ENCODE measurements around the gene SMOC1.
A peak's percentile ranks its signal among the peaks of the same experiment; 100 is the strongest.

Gene SMOC1

GRCh38 chr14:69841656-69842055 lies 37.6 kb upstream of the SMOC1 start:
- peaks cover 23 to 40% of the 10 kb centered on the region in 2 donors for H3K4me1 ChIP-seq (ENCODE audit: control insufficient read depth in 2 of 2, insufficient read depth in 1 of 2, low read depth in 1 of 2, low read length in 2 of 2)
- H4K8ac ChIP-seq (ENCODE audit: low read depth, low read length) = no peak overlapping the region
- no peaks in the 10 kb centered on the region for H3K9me3 ChIP-seq (replicated peaks in 1 of 2; ENCODE audit: control insufficient read depth in 2 of 2, insufficient read depth in 1 of 2, low read depth in 1 of 2, low read length in 2 of 2)
- H3K27me3 ChIP-seq (ENCODE audit: control insufficient read depth in 3 of 3, insufficient read depth in 3 of 3, low read depth in 1 of 3, low read length in 3 of 3) = peaks cover 0 to 2% (median 0%) of the 10 kb centered on the region in 3 experiments
- no peak overlapping the region for H3K4me3 ChIP-seq (ENCODE audit: low read length in 2 of 2)
- H2BK12ac ChIP-seq (ENCODE audit: low read length) = no peak overlapping the region
- no peak overlapping the region for H3K9ac ChIP-seq (ENCODE audit: low read depth, low read length, poor library complexity)
- H3K14ac ChIP-seq (ENCODE audit: low read length) = no peak overlapping the region
- H2AK5ac ChIP-seq (ENCODE audit: low read depth, low read length) = peak overlapping the region; percentile 49
- peak overlapping the region; percentile 62 for H2AFZ ChIP-seq (ENCODE audit: low read length)
- no peak overlapping the region for H4K91ac ChIP-seq (ENCODE audit: low read depth, low read length, poor library complexity)
- no peak overlapping the region for H2BK120ac ChIP-seq (ENCODE audit: low read depth, low read length)
- no CpG with 5 or more reads among the region's 5 CpGs for WGBS, 2 donors (ENCODE audit: extremely low coverage in 2 of 2, insufficient read length in 2 of 2, insufficient replicate concordance in 1 of 2)
- peak overlapping the region; percentile 62 for H3K18ac ChIP-seq (ENCODE audit: low read length)
- H2BK5ac ChIP-seq (ENCODE audit: low read length) = peak overlapping the region; percentile 17
- H3K4ac ChIP-seq (ENCODE audit: low read length) = no peak overlapping the region
- peak overlapping the region; percentile 98 for H3K27ac ChIP-seq (replicated peaks; ENCODE audit: low read length)
- DNase-seq (ENCODE audit: low spot score) = no peak
- no peaks in the 10 kb centered on the region for H3K36me3 ChIP-seq (replicated peaks in 1 of 2; ENCODE audit: control insufficient read depth in 2 of 2, insufficient read depth in 2 of 2, low read length in 2 of 2)
- H3K4me2 ChIP-seq (ENCODE audit: insufficient read depth, low read length, poor library complexity, severe bottlenecking) = no peak overlapping the region
- H2BK15ac ChIP-seq (ENCODE audit: low read length) = no peak overlapping the region
- H3K79me1 ChIP-seq (ENCODE audit: low read depth, low read length) = peaks cover 5% of the 10 kb centered on the region
- H3K23ac ChIP-seq (ENCODE audit: low read depth, low read length, poor library complexity) = no peak overlapping the region

DNA sequence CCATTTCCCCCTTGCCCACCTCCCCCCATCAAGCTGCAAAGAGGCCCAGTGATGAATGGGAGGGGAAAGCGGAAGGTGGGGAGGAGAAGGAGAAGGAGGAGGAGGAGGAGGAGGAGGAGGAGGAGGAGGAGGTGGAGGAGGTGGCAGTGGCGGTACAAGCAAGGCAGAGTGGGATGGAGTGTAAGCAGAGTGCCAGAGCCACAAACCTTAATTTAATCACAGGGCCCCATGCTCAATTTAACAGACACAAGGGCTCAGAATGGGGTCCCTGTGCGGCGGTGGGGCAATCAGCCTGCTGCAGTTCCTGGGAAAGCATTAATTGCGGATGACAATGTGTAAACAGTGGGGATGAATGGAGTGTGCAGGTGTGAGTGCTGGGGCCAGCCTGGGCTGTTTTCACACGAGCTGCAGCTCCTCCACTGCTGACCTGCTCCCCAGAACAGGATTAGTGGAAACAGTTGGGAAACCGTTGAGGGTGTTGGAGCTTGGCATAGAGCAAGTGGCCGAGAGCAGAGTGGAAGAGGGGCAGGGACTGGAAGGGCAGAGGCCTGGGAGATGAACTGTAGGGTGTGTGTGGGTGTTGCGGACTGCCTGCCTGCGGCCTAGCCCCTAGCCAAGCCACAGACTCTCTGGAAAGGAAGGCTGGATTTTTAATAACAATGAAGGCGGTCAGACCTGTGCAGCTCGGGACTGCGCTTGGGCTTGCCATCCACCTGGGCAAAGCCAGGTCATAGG lies 36.4 kb upstream of the SMOC1 start:
- Histone ChIP-seq H3K18ac (ENCODE audit: low read length) (peak overlapping the region; percentile 95), H3K27ac (replicated peaks; ENCODE audit: low read length) (peak overlapping the region; percentile 98), H3K9me3 (replicated peaks in 1 of 2; ENCODE audit: control insufficient read depth in 2 of 2, insufficient read depth in 1 of 2, low read depth in 1 of 2, low read length in 2 of 2) (no peaks in the 10 kb centered on the region), H2BK12ac (ENCODE audit: low read length) (peak overlapping the region; percentile 82), H2AK5ac (ENCODE audit: low read depth, low read length) (peak overlapping the region; percentile 0), H3K79me1 (ENCODE audit: low read depth, low read length) (peaks cover 5% of the 10 kb centered on the region), H3K14ac (ENCODE audit: low read length) (no peak overlapping the region), H3K4ac (ENCODE audit: low read length) (peak overlapping the region; percentile 87), H3K36me3 (replicated peaks in 1 of 2; ENCODE audit: control insufficient read depth in 2 of 2, insufficient read depth in 2 of 2, low read length in 2 of 2) (no peaks in the 10 kb centered on the region), H3K27me3 (ENCODE audit: control insufficient read depth in 3 of 3, insufficient read depth in 3 of 3, low read depth in 1 of 3, low read length in 3 of 3) (peaks cover 0 to 2% (median 0%) of the 10 kb centered on the region in 3 experiments), H2BK15ac (ENCODE audit: low read length) (no peak overlapping the region), H3K9ac (ENCODE audit: low read depth, low read length, poor library complexity) (peak overlapping the region; percentile 71), H4K91ac (ENCODE audit: low read depth, low read length, poor library complexity) (peak overlapping the region; percentile 90), H3K4me1 (ENCODE audit: control insufficient read depth in 2 of 2, insufficient read depth in 1 of 2, low read depth in 1 of 2, low read length in 2 of 2) (peaks cover 23 to 40% of the 10 kb centered on the region in 2 donors), H3K4me3 (ENCODE audit: low read length in 2 of 2) (no peak overlapping the region), H2BK120ac (ENCODE audit: low read depth, low read length) (peak overlapping the region; percentile 88), H2BK5ac (ENCODE audit: low read length) (peak overlapping the region; percentile 95), H2AFZ (ENCODE audit: low read length) (peak overlapping the region; percentile 62), H4K8ac (ENCODE audit: low read depth, low read length) (peak overlapping the region; percentile 70), H3K23ac (ENCODE audit: low read depth, low read length, poor library complexity) (no peak overlapping the region), H3K4me2 (ENCODE audit: insufficient read depth, low read length, poor library complexity, severe bottlenecking) (peak overlapping the region; percentile 37)
- peak; percentile 76 for DNase-seq (ENCODE audit: low spot score)
- no CpG with 5 or more reads among the region's 13 CpGs for WGBS, 2 donors (ENCODE audit: extremely low coverage in 2 of 2, insufficient read length in 2 of 2, insufficient replicate concordance in 1 of 2)

GRCh38 chr14:69844171-69844570 lies 35.0 kb upstream of the SMOC1 start:
- Histone ChIP-seq H3K79me1 (ENCODE audit: low read depth, low read length) (peaks cover 5% of the 10 kb centered on the region), H3K36me3 (replicated peaks in 1 of 2; ENCODE audit: control insufficient read depth in 2 of 2, insufficient read depth in 2 of 2, low read length in 2 of 2) (no peaks in the 10 kb centered on the region), H3K18ac (ENCODE audit: low read length) (peak overlapping the region; percentile 61), H4K8ac (ENCODE audit: low read depth, low read length) (no peak overlapping the region), H3K4me3 (ENCODE audit: low read length in 2 of 2) (no peak overlapping the region), H3K9ac (ENCODE audit: low read depth, low read length, poor library complexity) (no peak overlapping the region), H3K4ac (ENCODE audit: low read length) (no peak overlapping the region), H3K4me1 (ENCODE audit: control insufficient read depth in 2 of 2, insufficient read depth in 1 of 2, low read depth in 1 of 2, low read length in 2 of 2) (peaks cover 23 to 43% of the 10 kb centered on the region in 2 donors), H3K27ac (replicated peaks; ENCODE audit: low read length) (peak overlapping the region; percentile 98), H3K27me3 (ENCODE audit: control insufficient read depth in 3 of 3, insufficient read depth in 3 of 3, low read depth in 1 of 3, low read length in 3 of 3) (peaks cover 0 to 2% (median 0%) of the 10 kb centered on the region in 3 experiments), H2AK5ac (ENCODE audit: low read depth, low read length) (no peak overlapping the region), H2BK15ac (ENCODE audit: low read length) (no peak overlapping the region), H3K23ac (ENCODE audit: low read depth, low read length, poor library complexity) (no peak overlapping the region), H2BK12ac (ENCODE audit: low read length) (no peak overlapping the region), H3K14ac (ENCODE audit: low read length) (no peak overlapping the region), H3K9me3 (replicated peaks in 1 of 2; ENCODE audit: control insufficient read depth in 2 of 2, insufficient read depth in 1 of 2, low read depth in 1 of 2, low read length in 2 of 2) (no peaks in the 10 kb centered on the region), H2BK5ac (ENCODE audit: low read length) (peak overlapping the region; percentile 95), H3K4me2 (ENCODE audit: insufficient read depth, low read length, poor library complexity, severe bottlenecking) (no peak overlapping the region), H4K91ac (ENCODE audit: low read depth, low read length, poor library complexity) (no peak overlapping the region), H2BK120ac (ENCODE audit: low read depth, low read length) (no peak overlapping the region), H2AFZ (ENCODE audit: low read length) (no peak overlapping the region)
- no peak for DNase-seq (ENCODE audit: low spot score)
- WGBS, 2 donors (ENCODE audit: extremely low coverage in 2 of 2, insufficient read length in 2 of 2, insufficient replicate concordance in 1 of 2) = no CpG with 5 or more reads among the region's 2 CpGs

GRCh38 chr14:69845050-69845581 lies 34.1 kb upstream of the SMOC1 start:
- H3K79me1 ChIP-seq (ENCODE audit: low read depth, low read length) = no peaks in the 10 kb centered on the region
- H2BK12ac ChIP-seq (ENCODE audit: low read length) = no peak overlapping the region
- H4K91ac ChIP-seq (ENCODE audit: low read depth, low read length, poor library complexity) = no peak overlapping the region
- no peak overlapping the region for H3K9ac ChIP-seq (ENCODE audit: low read depth, low read length, poor library complexity)
- H3K4me2 ChIP-seq (ENCODE audit: insufficient read depth, low read length, poor library complexity, severe bottlenecking) = no peak overlapping the region
- no peak overlapping the region for H3K4ac ChIP-seq (ENCODE audit: low read length)
- no peak overlapping the region for H3K14ac ChIP-seq (ENCODE audit: low read length)
- no peaks in the 10 kb centered on the region for H3K9me3 ChIP-seq (replicated peaks in 1 of 2; ENCODE audit: control insufficient read depth in 2 of 2, insufficient read depth in 1 of 2, low read depth in 1 of 2, low read length in 2 of 2)
- H2BK5ac ChIP-seq (ENCODE audit: low read length) = no peak overlapping the region
- no peaks in the 10 kb centered on the region for H3K36me3 ChIP-seq (replicated peaks in 1 of 2; ENCODE audit: control insufficient read depth in 2 of 2, insufficient read depth in 2 of 2, low read length in 2 of 2)
- no peak for DNase-seq (ENCODE audit: low spot score)
- no peak overlapping the region for H3K18ac ChIP-seq (ENCODE audit: low read length)
- H2AFZ ChIP-seq (ENCODE audit: low read length) = no peak overlapping the region
- no peak overlapping the region for H3K23ac ChIP-seq (ENCODE audit: low read depth, low read length, poor library complexity)
- peaks cover 23 to 38% of the 10 kb centered on the region in 2 donors for H3K4me1 ChIP-seq (ENCODE audit: control insufficient read depth in 2 of 2, insufficient read depth in 1 of 2, low read depth in 1 of 2, low read length in 2 of 2)
- H3K27ac ChIP-seq (replicated peaks; ENCODE audit: low read length) = no peak overlapping the region
- H3K4me3 ChIP-seq (ENCODE audit: low read length in 2 of 2) = no peak overlapping the region
- H2BK120ac ChIP-seq (ENCODE audit: low read depth, low read length) = no peak overlapping the region
- no peak overlapping the region for H2AK5ac ChIP-seq (ENCODE audit: low read depth, low read length)
- no peak overlapping the region for H4K8ac ChIP-seq (ENCODE audit: low read depth, low read length)
- H2BK15ac ChIP-seq (ENCODE audit: low read length) = no peak overlapping the region
- WGBS, 2 donors (ENCODE audit: extremely low coverage in 2 of 2, insufficient read length in 2 of 2, insufficient replicate concordance in 1 of 2) = no CpG with 5 or more reads among the region's 2 CpGs
- H3K27me3 ChIP-seq (ENCODE audit: control insufficient read depth in 3 of 3, insufficient read depth in 3 of 3, low read depth in 1 of 3, low read length in 3 of 3) = no peaks in the 10 kb centered on the region

Measured in neuronal stem cell (in vitro differentiated cells).